ENCODE measurements around the gene ICAM2. TPM values are rescaled to one million over a fixed set of nuclear protein-coding genes. Genes with fewer than 3 reads are reported as not detected.

Gene ICAM2
- total and polyA plus RNA-seq, 9 donors: 6.8 to 34.2 (median 19.9) TPM

GRCh38 chr17:64063088-64063487, 42.7 kb upstream of the ICAM2 start:
- no peaks in the 10 kb centered on the region for H3K4me1 ChIP-seq (ENCODE audit: insufficient read depth)
- WGBS, 3 donors: 88 to 91% (median 91%) methylated on average over 5 of the region's 5 CpGs
- TF ChIP-seq EP300 (IDR thresholded peaks at IDR 0.05): no peak
- no peak for TF ChIP-seq CTCF (IDR thresholded peaks at IDR 0.05)
- no peak for TF ChIP-seq POLR2A (IDR thresholded peaks at IDR 0.05)
- no peaks in the 10 kb centered on the region for H3K36me3 ChIP-seq
- H3K27ac ChIP-seq: no peak overlapping the region
- no peak for DNase-seq
- H3K4me3 ChIP-seq: no peak overlapping the region
- intact Hi-C loops (cut with DNase I): no loop called here
- H3K27me3 ChIP-seq: no peaks in the 10 kb centered on the region
- no peaks in the 10 kb centered on the region for H3K9me3 ChIP-seq

- Histone ChIP-seq H3K4me3 (no peak overlapping the region), H3K27me3 (no peaks in the 10 kb centered on the region), H3K9me3 (no peaks in the 10 kb centered on the region), H3K4me1 (ENCODE audit: insufficient read depth) (no peaks in the 10 kb centered on the region), H3K27ac (no peak overlapping the region), H3K36me3 (no peaks in the 10 kb centered on the region)
- intact Hi-C loops (cut with DNase I): no loop called here
- 89 to 93% (median 92%) methylated on average over 5 of the region's 5 CpGs for WGBS, 3 donors
- TF ChIP-seq CTCF (IDR thresholded peaks at IDR 0.05): no peak
- TF ChIP-seq EP300 (IDR thresholded peaks at IDR 0.05): no peak
- no peak for TF ChIP-seq POLR2A (IDR thresholded peaks at IDR 0.05)
- DNase-seq: no peak
These were observed 40.9 kb upstream of the ICAM2 start for GRCh38 chr17:64061178-64061898.

- H3K36me3 ChIP-seq: no peaks in the 10 kb centered on the region
- 85 to 95% (median 87%) methylated on average over 5 of the region's 5 CpGs for WGBS, 3 donors
These were observed 39.9 kb upstream of the ICAM2 start for GRCh38 chr17:64060331-64060730.

GRCh38 chr17:64059756-64060155, 39.3 kb upstream of the ICAM2 start:
- no peaks in the 10 kb centered on the region for H3K4me1 ChIP-seq (ENCODE audit: insufficient read depth)
- H3K27me3 ChIP-seq: no peaks in the 10 kb centered on the region
- no peak for DNase-seq
- TF ChIP-seq EP300 (IDR thresholded peaks at IDR 0.05) (no peak), CTCF (IDR thresholded peaks at IDR 0.05) (no peak), POLR2A (IDR thresholded peaks at IDR 0.05) (no peak)
- no peak overlapping the region for H3K27ac ChIP-seq
- H3K4me3 ChIP-seq: no peak overlapping the region
- no peaks in the 10 kb centered on the region for H3K36me3 ChIP-seq
- WGBS, 3 donors: 93 to 98% (median 95%) methylated on average over 2 of the region's 2 CpGs
- intact Hi-C loops (cut with DNase I): no loop called here
- H3K9me3 ChIP-seq: no peaks in the 10 kb centered on the region

More at GRCh38 chr17:64060331-64060730, 39.9 kb upstream of the ICAM2 start:
- Histone ChIP-seq H3K4me1 (ENCODE audit: insufficient read depth) (no peaks in the 10 kb centered on the region), H3K4me3 (no peak overlapping the region), H3K9me3 (no peaks in the 10 kb centered on the region), H3K27ac (no peak overlapping the region), H3K27me3 (no peaks in the 10 kb centered on the region)
- TF ChIP-seq POLR2A (IDR thresholded peaks at IDR 0.05) (no peak), CTCF (IDR thresholded peaks at IDR 0.05) (no peak), EP300 (IDR thresholded peaks at IDR 0.05) (no peak)
- intact Hi-C loops (cut with DNase I): no loop called here
- no peak for DNase-seq

All from ovary (tissue), 9 donors.